Measurements from ENCODE around the gene CAV2. TPM values are rescaled to one million over a fixed set of nuclear protein-coding genes. Genes with fewer than 3 reads are reported as not detected.

The CAV2 gene
- total and polyA plus RNA-seq, 2 donors (not counting 1 experiment from before 2014, with no cell fraction given) = 119 to 288 TPM

GRCh38 chr7:116465125-116465524, 34.4 kb upstream of the CAV2 start:
- Histone ChIP-seq H3K9ac (ENCODE audit: insufficient read depth, low read length) (no peak overlapping the region), H4K20me1 (ENCODE audit: control insufficient read depth, extremely low read depth, insufficient read depth, low read length) (no peaks in the 10 kb centered on the region), H3K4me3 (replicated peaks in 1 of 4; ENCODE audit: control extremely low read depth in 1 of 4, insufficient read depth in 1 of 4, low read depth in 3 of 4, low read length in 4 of 4) (no peak overlapping the region), H3K79me2 (ENCODE audit: control insufficient read depth, insufficient read depth, low read length) (no peaks in the 10 kb centered on the region), H3K36me3 (ENCODE audit: control insufficient read depth, insufficient read depth, low read length) (no peaks in the 10 kb centered on the region), H3K27ac (ENCODE audit: insufficient read depth, low read length) (peak overlapping the region; percentile 14), H3K9me3 (ENCODE audit: control insufficient read depth, insufficient read depth, low read depth, low read length) (no peaks in the 10 kb centered on the region), H3K4me2 (ENCODE audit: extremely low read depth, insufficient read depth, low read length) (no peak overlapping the region), H3K27me3 (ENCODE audit: control insufficient read depth, insufficient read depth, low read length) (no peaks in the 10 kb centered on the region), H2AFZ (ENCODE audit: low read length) (no peak overlapping the region), H3K4me1 (ENCODE audit: control insufficient read depth, extremely low read depth, insufficient read depth, low read length) (peaks cover 3% of the 10 kb centered on the region)
- DNase-seq (ENCODE audit: low read depth in 2 of 2) = no peak
- TF ChIP-seq EZH2 (IDR thresholded peaks at IDR 0.05; ENCODE audit: low read length, missing control alignments) (no peak), CTCF (conservative IDR thresholded peaks at IDR 0.05 in 1 of 2, IDR thresholded peaks at IDR 0.05 in 1 of 2; ENCODE audit: low read depth in 1 of 2, low read length in 2 of 2) (no peak)

GRCh38 chr7:116468534-116468933, 31.0 kb upstream of the CAV2 start:
- Histone ChIP-seq H3K9me3 (ENCODE audit: control insufficient read depth, insufficient read depth, low read depth, low read length) (no peaks in the 10 kb centered on the region), H2AFZ (ENCODE audit: low read length) (no peak overlapping the region), H3K9ac (ENCODE audit: insufficient read depth, low read length) (no peak overlapping the region), H4K20me1 (ENCODE audit: control insufficient read depth, extremely low read depth, insufficient read depth, low read length) (no peaks in the 10 kb centered on the region), H3K4me2 (ENCODE audit: extremely low read depth, insufficient read depth, low read length) (no peak overlapping the region), H3K4me1 (ENCODE audit: control insufficient read depth, extremely low read depth, insufficient read depth, low read length) (peaks cover 3% of the 10 kb centered on the region), H3K79me2 (ENCODE audit: control insufficient read depth, insufficient read depth, low read length) (no peaks in the 10 kb centered on the region), H3K27ac (ENCODE audit: insufficient read depth, low read length) (no peak overlapping the region), H3K36me3 (ENCODE audit: control insufficient read depth, insufficient read depth, low read length) (no peaks in the 10 kb centered on the region), H3K4me3 (replicated peaks in 1 of 4; ENCODE audit: control extremely low read depth in 1 of 4, insufficient read depth in 1 of 4, low read depth in 3 of 4, low read length in 4 of 4) (no peak overlapping the region), H3K27me3 (ENCODE audit: control insufficient read depth, insufficient read depth, low read length) (no peaks in the 10 kb centered on the region)
- DNase-seq (ENCODE audit: low read depth in 2 of 2) = no peak
- TF ChIP-seq CTCF (conservative IDR thresholded peaks at IDR 0.05 in 1 of 2, IDR thresholded peaks at IDR 0.05 in 1 of 2; ENCODE audit: low read depth in 1 of 2, low read length in 2 of 2) (no peak), EZH2 (IDR thresholded peaks at IDR 0.05; ENCODE audit: low read length, missing control alignments) (no peak)

GRCh38 chr7:116477625-116478024, 21.9 kb upstream of the CAV2 start:
- Histone ChIP-seq H3K27me3 (ENCODE audit: control insufficient read depth, insufficient read depth, low read length) (no peaks in the 10 kb centered on the region), H3K9ac (ENCODE audit: insufficient read depth, low read length) (no peak overlapping the region), H3K4me3 (replicated peaks in 1 of 4; ENCODE audit: control extremely low read depth in 1 of 4, insufficient read depth in 1 of 4, low read depth in 3 of 4, low read length in 4 of 4) (no peak overlapping the region), H3K27ac (ENCODE audit: insufficient read depth, low read length) (no peak overlapping the region), H2AFZ (ENCODE audit: low read length) (no peak overlapping the region), H3K4me2 (ENCODE audit: extremely low read depth, insufficient read depth, low read length) (no peak overlapping the region), H3K79me2 (ENCODE audit: control insufficient read depth, insufficient read depth, low read length) (no peaks in the 10 kb centered on the region), H3K4me1 (ENCODE audit: control insufficient read depth, extremely low read depth, insufficient read depth, low read length) (no peaks in the 10 kb centered on the region), H4K20me1 (ENCODE audit: control insufficient read depth, extremely low read depth, insufficient read depth, low read length) (no peaks in the 10 kb centered on the region), H3K36me3 (ENCODE audit: control insufficient read depth, insufficient read depth, low read length) (no peaks in the 10 kb centered on the region), H3K9me3 (ENCODE audit: control insufficient read depth, insufficient read depth, low read depth, low read length) (no peaks in the 10 kb centered on the region)
- TF ChIP-seq CTCF (conservative IDR thresholded peaks at IDR 0.05 in 1 of 2, IDR thresholded peaks at IDR 0.05 in 1 of 2; ENCODE audit: low read depth in 1 of 2, low read length in 2 of 2) (no peak), EZH2 (IDR thresholded peaks at IDR 0.05; ENCODE audit: low read length, missing control alignments) (no peak)
- no peak for DNase-seq (ENCODE audit: low read depth in 2 of 2)
